Measurements from ENCODE around the gene RUNX3.

RUNX3 gene

GRCh38 chr1:24867084-24867870, 62.8 kb downstream of the RUNX3 start:
- TF ChIP-seq TCF12 (IDR thresholded peaks at IDR 0.05; ENCODE audit: low read depth), result no peak

- TF ChIP-seq ZBTB7A (IDR thresholded peaks at IDR 0.05; ENCODE audit: low read depth) (no peak), FOXM1 (IDR thresholded peaks at IDR 0.05; ENCODE audit: borderline replicate concordance, low read depth) (no peak), TAF1 (IDR thresholded peaks at IDR 0.05; ENCODE audit: low read depth) (no peak)
These were observed 63.6 kb downstream of the RUNX3 start for GRCh38 chr1:24866211-24867083.

DNA sequence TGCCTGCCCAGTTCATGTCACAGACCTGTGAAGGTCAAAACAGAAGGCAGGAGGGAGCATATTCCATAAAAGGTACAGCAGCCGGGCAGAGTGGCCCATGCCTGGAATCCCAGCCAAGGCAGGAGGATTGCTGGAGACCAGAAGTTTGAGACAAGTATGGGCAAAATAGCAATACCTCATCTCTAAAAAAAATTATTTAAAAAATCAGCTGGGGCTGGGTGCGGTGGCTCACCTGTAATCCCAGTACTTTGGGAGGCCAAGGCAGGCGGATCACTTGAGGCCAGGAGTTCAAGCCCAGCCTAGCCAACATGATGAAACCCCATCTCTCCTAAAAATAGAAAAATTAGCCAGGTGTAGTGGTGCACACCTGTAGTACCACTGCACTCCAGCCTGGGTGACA, 64.5 kb downstream of the RUNX3 start:
- TF ChIP-seq TCF12 (IDR thresholded peaks at IDR 0.05; ENCODE audit: low read depth), result no peak
- no peak for TF ChIP-seq MAX (IDR thresholded peaks at IDR 0.05)
- no peak for TF ChIP-seq CEBPB (IDR thresholded peaks at IDR 0.05)
- TF ChIP-seq FOXM1 (IDR thresholded peaks at IDR 0.05; ENCODE audit: borderline replicate concordance, low read depth), result no peak
- TF ChIP-seq USF1 (IDR thresholded peaks at IDR 0.05), result no peak
- TF ChIP-seq EGR1 (IDR thresholded peaks at IDR 0.05), result no peak
- no peak for TF ChIP-seq EP300 (IDR thresholded peaks at IDR 0.05; ENCODE audit: borderline replicate concordance)
- TF ChIP-seq TAF1 (IDR thresholded peaks at IDR 0.05; ENCODE audit: low read depth), result no peak
- TF ChIP-seq YY1 (IDR thresholded peaks at IDR 0.05; ENCODE audit: low read depth), result no peak
- TF ChIP-seq NFIC (IDR thresholded peaks at IDR 0.05), result no peak
- no peak for TF ChIP-seq RAD21 (IDR thresholded peaks at IDR 0.05; ENCODE audit: low read depth)
- no peak for TF ChIP-seq REST (IDR thresholded peaks at IDR 0.05; ENCODE audit: low read depth)
- TF ChIP-seq TEAD4 (IDR thresholded peaks at IDR 0.05), result no peak
- no peak for TF ChIP-seq CREB1 (IDR thresholded peaks at IDR 0.05; ENCODE audit: low read depth)
- TF ChIP-seq ZBTB7A (IDR thresholded peaks at IDR 0.05; ENCODE audit: low read depth), result no peak

DNA sequence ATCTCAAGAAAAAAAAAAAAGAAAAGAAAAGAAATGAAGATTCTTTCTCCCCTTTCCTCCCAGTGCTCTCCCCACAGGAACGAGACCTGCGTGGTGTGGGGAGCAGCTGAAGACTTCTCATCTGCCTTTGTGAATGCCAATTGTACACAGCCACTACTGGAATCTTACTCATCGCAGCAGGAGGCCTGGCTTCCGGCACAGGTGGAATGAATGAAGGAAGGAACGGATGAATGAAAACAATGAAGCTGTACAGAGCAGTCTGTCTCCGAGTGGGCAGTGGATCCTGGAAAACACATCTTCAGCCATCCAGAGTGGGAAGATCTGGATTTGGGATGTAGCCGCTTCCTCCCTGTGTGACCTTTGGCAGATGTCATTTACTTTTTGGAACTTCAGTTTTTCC, 64.9 kb downstream of the RUNX3 start:
- TF ChIP-seq YY1 (IDR thresholded peaks at IDR 0.05; ENCODE audit: low read depth), result no peak
- TF ChIP-seq CREB1 (IDR thresholded peaks at IDR 0.05; ENCODE audit: low read depth), result no peak
- TF ChIP-seq MAX (IDR thresholded peaks at IDR 0.05), result no peak

DNA sequence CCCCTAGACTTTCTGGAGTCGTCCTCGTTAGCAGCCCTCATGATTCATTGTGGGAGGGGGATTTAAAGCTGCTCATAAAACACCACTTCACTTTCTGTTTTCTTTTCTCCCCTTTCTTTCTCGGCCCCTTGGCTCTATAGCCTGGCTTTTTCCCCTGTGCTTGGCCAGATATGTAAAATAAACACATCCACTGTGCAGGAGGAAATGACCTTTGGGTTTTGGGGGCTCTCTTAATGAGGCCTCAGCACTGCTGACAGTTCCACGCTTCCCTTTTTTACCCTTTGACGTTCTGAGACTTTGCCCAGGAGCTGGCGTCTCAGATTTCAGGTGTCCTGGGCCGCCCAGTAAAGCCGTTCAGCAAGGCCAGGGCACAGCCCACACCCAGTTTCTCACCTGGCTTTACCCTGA, 65.7 kb downstream of the RUNX3 start:
- no peak for TF ChIP-seq CREB1 (IDR thresholded peaks at IDR 0.05; ENCODE audit: low read depth)
- no peak for TF ChIP-seq YY1 (IDR thresholded peaks at IDR 0.05; ENCODE audit: low read depth)
- no peak for TF ChIP-seq MAX (IDR thresholded peaks at IDR 0.05)

GRCh38 chr1:24862775-24863483, 67.1 kb downstream of the RUNX3 start:
- TF ChIP-seq CEBPB (IDR thresholded peaks at IDR 0.05) (no peak), ZBTB7A (IDR thresholded peaks at IDR 0.05; ENCODE audit: low read depth) (no peak), FOXM1 (IDR thresholded peaks at IDR 0.05; ENCODE audit: borderline replicate concordance, low read depth) (no peak)

DNA sequence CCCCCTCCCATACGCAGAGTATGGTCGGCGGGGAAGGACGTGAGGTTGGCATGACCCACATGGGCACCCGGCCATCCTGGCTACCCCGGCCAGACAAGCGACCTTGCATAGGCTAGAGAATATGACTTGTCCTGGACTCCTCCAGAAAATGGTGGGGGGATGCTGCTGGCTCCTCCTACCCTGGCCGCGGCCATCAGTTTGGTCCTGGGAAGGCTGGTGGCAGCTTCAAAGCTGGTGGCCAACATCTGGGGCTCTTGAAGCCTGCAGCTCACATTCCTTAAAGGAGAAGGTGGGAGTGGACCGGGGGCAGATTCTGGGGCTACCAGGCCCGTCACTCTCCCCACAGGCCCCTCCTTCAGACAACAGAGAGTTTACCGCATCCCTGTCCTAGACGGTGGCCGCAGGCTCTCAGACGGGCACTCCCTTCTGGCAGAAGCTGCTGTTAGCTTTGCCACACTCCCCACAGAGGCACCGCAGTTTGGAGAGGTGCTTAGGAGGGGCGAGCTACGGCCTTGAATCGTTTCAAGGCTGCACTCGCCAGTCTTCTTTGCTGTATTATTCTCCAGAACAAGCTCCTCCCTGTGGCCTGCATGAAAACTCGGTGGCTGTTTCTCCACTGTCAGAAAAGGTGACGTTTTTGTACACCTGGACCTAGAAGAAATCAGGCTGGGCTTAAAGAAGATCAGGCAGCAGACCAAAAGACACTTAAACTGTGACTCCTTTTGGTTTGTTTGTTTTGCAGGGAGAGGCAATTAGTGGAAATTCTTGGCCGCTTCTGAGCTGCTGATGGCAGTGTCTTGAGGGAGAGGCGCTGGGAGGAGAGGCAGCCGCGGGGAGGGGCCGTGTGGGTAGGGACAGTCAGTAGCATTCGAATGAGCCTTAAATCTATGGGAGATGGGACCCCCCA, 68.0 kb downstream of the RUNX3 start:
- no peak for TF ChIP-seq REST (IDR thresholded peaks at IDR 0.05; ENCODE audit: low read depth)
- TF ChIP-seq ZBTB7A (IDR thresholded peaks at IDR 0.05; ENCODE audit: low read depth), result no peak
- no peak for TF ChIP-seq EP300 (IDR thresholded peaks at IDR 0.05; ENCODE audit: borderline replicate concordance)
- TF ChIP-seq TCF12 (IDR thresholded peaks at IDR 0.05; ENCODE audit: low read depth), result no peak
- no peak for TF ChIP-seq MAX (IDR thresholded peaks at IDR 0.05)
- no peak for TF ChIP-seq CEBPB (IDR thresholded peaks at IDR 0.05)
- TF ChIP-seq TAF1 (IDR thresholded peaks at IDR 0.05; ENCODE audit: low read depth), result no peak
- TF ChIP-seq USF1 (IDR thresholded peaks at IDR 0.05), result no peak
- no peak for TF ChIP-seq NFIC (IDR thresholded peaks at IDR 0.05)
- TF ChIP-seq YY1 (IDR thresholded peaks at IDR 0.05; ENCODE audit: low read depth), result no peak
- no peak for TF ChIP-seq FOXM1 (IDR thresholded peaks at IDR 0.05; ENCODE audit: borderline replicate concordance, low read depth)
- TF ChIP-seq EGR1 (IDR thresholded peaks at IDR 0.05), result no peak
- TF ChIP-seq RAD21 (IDR thresholded peaks at IDR 0.05; ENCODE audit: low read depth), result no peak
- TF ChIP-seq TEAD4 (IDR thresholded peaks at IDR 0.05), result no peak
- no peak for TF ChIP-seq CREB1 (IDR thresholded peaks at IDR 0.05; ENCODE audit: low read depth)
